CD14-positive monocyte (primary cell): ENCODE measurements around the gene PMM2. TPM values are rescaled to one million over a fixed set of nuclear protein-coding genes. Genes with fewer than 3 reads are reported as not detected.

Experiments used
- DNase-seq, 3 donors: peaks; one replicate each; pipeline ENCODE4 v3.0.0-alpha.2; 2011 to 2022
- H2AFZ ChIP-seq: 2 replicates; pipeline ENCODE4 v1.6.0; 2012; ENCODE audit warnings: mild to moderate bottlenecking, low read depth, low read length, inconsistent platforms; ENCODE audit not compliant: insufficient read depth, poor library complexity, severe bottlenecking
- H3K27ac ChIP-seq, 2 donors: 1 replicate in 1 of 2; 2 replicates in 1 of 2; pipeline ENCODE4 v1.5.1; 2012 to 2013; ENCODE audit warnings: low read length in 2 of 2, control low read depth in 1 of 2, inconsistent platforms in 1 of 2, low read depth in 1 of 2, mild to moderate bottlenecking in 1 of 2
- H3K27me3 ChIP-seq, 2 donors: one replicate each; pipeline versions ENCODE4 v1.6.0 to v1.6.1; 2011 to 2013; ENCODE audit warnings: low read length in 2 of 2; ENCODE audit not compliant: control insufficient read depth in 2 of 2, insufficient read depth in 2 of 2
- H3K36me3 ChIP-seq, 2 donors: replicated peaks in 1 of 2; 1 replicate in 1 of 2; 2 replicates in 1 of 2; pipeline versions ENCODE4 v1.5.1 to v1.6.1; 2012 to 2013; ENCODE audit warnings: low read length in 2 of 2, control low read depth in 1 of 2, inconsistent platforms in 1 of 2, mild to moderate bottlenecking in 1 of 2; ENCODE audit not compliant: insufficient read depth in 2 of 2, control insufficient read depth in 1 of 2
- H3K4me1 ChIP-seq, 2 donors: 1 replicate in 1 of 2; 2 replicates in 1 of 2; pipeline versions ENCODE4 v1.5.1 to v1.6.1; 2012 to 2013; ENCODE audit warnings: low read length in 2 of 2, control low read depth in 1 of 2, inconsistent platforms in 1 of 2, mild to moderate bottlenecking in 1 of 2, moderate library complexity in 1 of 2; ENCODE audit not compliant: insufficient read depth in 2 of 2, control insufficient read depth in 1 of 2
- H3K4me2 ChIP-seq: replicated peaks from 2 replicates; pipeline ENCODE3; 2012; ENCODE audit warnings: low read length, moderate library complexity, mild to moderate bottlenecking; ENCODE audit not compliant: poor library complexity, severe bottlenecking; ENCODE audit errors: extremely low read depth
- H3K4me3 ChIP-seq, 3 experiments: fragments of 200-600 bp in 1 of 3; sonication (generic) in 1 of 3; replicated peaks in 1 of 3; 1 replicate in 2 of 3; 2 replicates in 1 of 3; pipeline ENCODE4 v1.5.1; 2011 to 2013; ENCODE audit warnings: low read length in 3 of 3, mild to moderate bottlenecking in 3 of 3, control low read depth in 2 of 3, low read depth in 2 of 3, inconsistent platforms in 1 of 3, moderate library complexity in 1 of 3
- H3K79me2 ChIP-seq: 2 replicates; pipeline ENCODE4 v1.6.0; 2012; ENCODE audit warnings: mild to moderate bottlenecking, control low read depth, inconsistent platforms, low read length, moderate library complexity; ENCODE audit not compliant: insufficient read depth
- H3K9ac ChIP-seq: 2 replicates; pipeline ENCODE4 v1.6.0; 2017; ENCODE audit warnings: low read length, mild to moderate bottlenecking; ENCODE audit not compliant: insufficient read depth, poor library complexity, severe bottlenecking
- H3K9me3 ChIP-seq, 2 donors: replicated peaks in 1 of 2; 1 replicate in 1 of 2; 2 replicates in 1 of 2; pipeline versions ENCODE4 v1.5.1 to v1.6.1; 2012 to 2013; ENCODE audit warnings: low read length in 2 of 2, control low read depth in 1 of 2; ENCODE audit not compliant: control insufficient read depth in 1 of 2, insufficient read depth in 1 of 2
- H4K20me1 ChIP-seq: 2 replicates; pipeline ENCODE4 v1.6.0; 2012; ENCODE audit warnings: mild to moderate bottlenecking, low read length, control low read depth, moderate library complexity; ENCODE audit not compliant: insufficient read depth
- H3K27ac Mint-ChIP-seq, 7 donors: one replicate each; pipeline ENCODE4 v1.8.0; 2020; ENCODE audit warnings: mild to moderate bottlenecking in 7 of 7, mixed read lengths in 7 of 7, moderate library complexity in 6 of 7, inconsistent platforms in 2 of 7
- H3K27me3 Mint-ChIP-seq, 3 donors: one replicate each; pipeline ENCODE4 v1.8.0; 2021 to 2022; ENCODE audit warnings: low read depth in 3 of 3, mild to moderate bottlenecking in 3 of 3, mixed read lengths in 3 of 3, moderate library complexity in 3 of 3, inconsistent platforms in 1 of 3
- H3K36me3 Mint-ChIP-seq, 2 donors: one replicate each; pipeline ENCODE4 v1.8.0; 2020; ENCODE audit warnings: mixed read lengths in 2 of 2, inconsistent platforms in 1 of 2, mild to moderate bottlenecking in 1 of 2
- H3K4me1 Mint-ChIP-seq: one replicate; pipeline ENCODE4 v1.8.0; 2020; ENCODE audit warnings: mild to moderate bottlenecking, mixed read lengths
- H3K4me3 Mint-ChIP-seq, 2 donors: one replicate each; pipeline ENCODE4 v1.8.0; 2020; ENCODE audit warnings: mild to moderate bottlenecking in 2 of 2, mixed read lengths in 2 of 2, moderate library complexity in 1 of 2
- H3K9me3 Mint-ChIP-seq, 7 donors: one replicate each; pipeline ENCODE4 v1.8.0; 2020 to 2022; ENCODE audit warnings: mixed read lengths in 7 of 7, mild to moderate bottlenecking in 6 of 7, moderate library complexity in 6 of 7, inconsistent platforms in 2 of 7
- CTCF ChIP-seq: fragments of 200-600 bp; IDR thresholded peaks from one replicate; pipeline ENCODE4 v1.8.0; 2022; ENCODE audit warnings: antibody characterized with exemption, mild to moderate bottlenecking
- WGBS: methylation state at CpG from one replicate; pipeline ENCODE4 v1.1.5; 2013; ENCODE audit warnings: missing lambda C conversion rate; ENCODE audit not compliant: insufficient coverage; 5-methylcytosine and 5-hydroxymethylcytosine counted together
- intact Hi-C, 2 donors: fragments of 100-400 bp; cut with micrococcal nuclease; formaldehyde crosslinking; loops; one replicate each; pipeline versions ENCODE4 v1.15.0 to v1.15.1; 2023
- polyA plus RNA-seq, 3 donors: library from polyadenylated mRNA; depleted of rRNA in 1 of 3; unstranded in 2 of 3; stranded (reverse) in 1 of 3; fragments of 300-500 nt in 2 of 3; fragments of >200 nt in 1 of 3; fragmentation: Illumina TruSeq in 2 of 3; gene quantifications; 1 replicate in 2 of 3; 2 replicates in 1 of 3; pipeline ENCODE4 v1.2.3, GENCODE V29; 2012 to 2021

PMM2 gene
- polyA plus RNA-seq, 3 donors, result 15.2 to 22.9 (median 17.8) TPM

DNA sequence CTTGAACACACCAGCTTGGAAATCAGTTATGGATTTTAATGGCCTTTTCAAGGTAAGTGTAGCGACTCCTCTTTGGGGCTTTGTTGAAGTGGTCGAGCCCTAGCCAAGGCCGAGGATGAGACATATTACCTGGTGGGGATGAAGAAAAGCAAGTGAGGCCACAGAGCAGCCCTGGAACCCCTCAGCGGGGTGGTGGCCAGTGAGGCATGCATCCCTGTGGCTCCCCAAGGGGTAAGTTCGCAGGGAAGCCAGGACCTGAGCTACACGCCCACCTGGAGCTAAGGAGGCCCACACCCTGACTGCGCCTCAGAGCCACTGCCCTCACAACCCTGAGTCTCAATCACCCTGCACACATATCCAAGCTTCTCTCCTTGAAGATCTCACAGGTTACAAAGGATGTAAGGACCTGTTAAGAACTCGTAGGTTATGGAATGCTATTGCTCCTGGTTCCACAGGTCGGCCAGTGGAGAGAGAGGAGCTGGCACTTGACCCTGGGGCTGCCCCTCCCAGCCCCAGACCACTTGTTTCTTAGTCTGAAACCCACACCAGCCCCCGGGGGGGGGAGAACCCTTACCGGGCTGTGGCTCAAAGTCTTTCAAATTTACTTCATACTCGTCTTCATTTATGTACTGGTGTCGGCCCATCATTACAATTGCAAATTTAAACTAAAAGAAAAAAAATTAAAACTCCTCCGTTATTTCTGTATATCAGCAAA is 96.5 kb downstream of the PMM2 start:
- Histone ChIP-seq H3K79me2 (no peaks in the 10 kb centered on the region), H3K9ac (no peak overlapping the region), H3K36me3 (peaks cover 91 to 98% of the 10 kb centered on the region in 2 donors), H4K20me1 (peaks cover 75% of the 10 kb centered on the region), H3K27me3 (no peaks in the 10 kb centered on the region), H3K4me2 (no peak overlapping the region), H3K4me1 (no peaks in the 10 kb centered on the region), H3K4me3 (no peak overlapping the region), H3K9me3 (no peaks in the 10 kb centered on the region), H3K27ac (no peak overlapping the region), H2AFZ (no peak overlapping the region)
- no peak overlapping the region for H3K27ac Mint-ChIP-seq
- H3K36me3 Mint-ChIP-seq, result peaks cover 87 to 96% of the 10 kb centered on the region in 2 donors
- peaks cover 0 to 2% (median 0%) of the 10 kb centered on the region in 3 donors for H3K27me3 Mint-ChIP-seq
- H3K4me3 Mint-ChIP-seq, result no peak overlapping the region
- intact Hi-C loops, result no loop called here
- no peak for TF ChIP-seq CTCF
- no peak for DNase-seq
- WGBS, result 98% methylated on average over 6 of the region's 14 CpGs
- no peaks in the 10 kb centered on the region for H3K9me3 Mint-ChIP-seq
- H3K4me1 Mint-ChIP-seq, result no peaks in the 10 kb centered on the region

DNA sequence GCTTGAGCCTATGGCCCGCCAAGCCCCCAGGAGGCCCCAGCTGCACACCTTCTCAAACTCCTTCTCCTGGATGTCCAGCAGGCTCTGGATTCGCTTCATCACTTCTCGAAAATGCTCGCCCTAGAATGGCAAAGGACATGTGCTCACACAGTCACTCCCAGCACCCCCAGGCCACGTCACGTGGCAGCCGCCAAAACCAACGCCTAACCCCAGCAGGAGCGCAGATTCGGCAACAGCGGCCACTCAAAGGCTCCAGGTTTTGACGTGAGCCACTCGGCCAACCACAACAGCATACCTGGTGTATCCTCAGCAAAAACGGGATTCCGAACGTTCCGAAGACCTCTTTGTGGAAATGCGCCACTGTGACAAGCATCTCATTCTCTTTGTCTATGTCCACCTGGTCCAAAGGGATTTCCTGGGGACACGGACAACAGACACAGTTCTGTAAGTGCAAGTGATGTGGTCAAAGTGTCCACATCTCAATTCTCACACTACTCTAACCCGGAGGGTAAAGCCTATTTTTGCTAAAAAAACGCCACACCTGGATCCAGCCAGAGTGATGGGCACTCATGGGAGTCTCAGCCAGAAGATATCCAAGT is 97.2 kb downstream of the PMM2 start:
- no peak for TF ChIP-seq CTCF
- H3K4me3 ChIP-seq, result no peak overlapping the region
- no peaks in the 10 kb centered on the region for H3K79me2 ChIP-seq
- peaks cover 0 to 2% (median 0%) of the 10 kb centered on the region in 3 donors for H3K27me3 Mint-ChIP-seq
- peak overlapping the region in 3 of 7 donors; percentile 28 to 50 (median 31) for H3K27ac Mint-ChIP-seq
- no peak for DNase-seq
- H3K27me3 ChIP-seq, result no peaks in the 10 kb centered on the region
- H3K27ac ChIP-seq, result no peak overlapping the region
- WGBS, result 98% methylated on average over 20 of the region's 21 CpGs
- H3K4me1 ChIP-seq, result no peaks in the 10 kb centered on the region
- intact Hi-C loops, result no loop called here
- H3K9me3 ChIP-seq, result no peaks in the 10 kb centered on the region
- peaks cover 75% of the 10 kb centered on the region for H4K20me1 ChIP-seq
- H3K9me3 Mint-ChIP-seq, result no peaks in the 10 kb centered on the region
- H3K9ac ChIP-seq, result no peak overlapping the region
- H2AFZ ChIP-seq, result no peak overlapping the region
- no peak overlapping the region for H3K4me3 Mint-ChIP-seq
- peaks cover 96 to 100% of the 10 kb centered on the region in 2 donors for H3K36me3 ChIP-seq
- peaks cover 94 to 98% of the 10 kb centered on the region in 2 donors for H3K36me3 Mint-ChIP-seq
- H3K4me1 Mint-ChIP-seq, result no peaks in the 10 kb centered on the region
- H3K4me2 ChIP-seq, result no peak overlapping the region
